GM12878 (cell line): Measurements from ENCODE around the gene IRF8. TPM values are rescaled to one million over a fixed set of nuclear protein-coding genes. Genes with fewer than 3 reads are reported as not detected.
"Not testable (repeated sequence)": the region's sequence is repeated elsewhere in the genome, so short reads cannot be mapped to it uniquely, and the experiment has no call there.

Experiments used
- ATAC-seq: fragments of 200-7000 bp; cut with Tn5 transposase; 3 replicates; pipeline ENCODE4 v1.9.1; 2020; ENCODE audit warnings: mild to moderate bottlenecking, moderate library complexity
- BruUV-seq: library from RNA; stranded (reverse); fragments of 400-500 nt; replicated peaks from 2 replicates; lab custom pipeline; 2021; lab: Mats Ljungman, UMichigan
- CTCF ChIA-PET: fragments of 300-600 bp; sonication (Branson Sonifier 250); formaldehyde crosslinking; extraction: SDS; loops from one replicate; lab custom pipeline; 2021; ENCODE audit warnings: inconsistent platforms; lab: Yijun Ruan, JAX
- POLR2A ChIA-PET: fragments of 350-600 bp; formaldehyde crosslinking; extraction: SDS; loops from one replicate; lab custom pipeline; 2021; ENCODE audit warnings: inconsistent platforms; lab: Charles Lee
- RAD21 ChIA-PET: fragments of 300-600 bp; sonication (Branson Sonifier 250); formaldehyde crosslinking; loops from one replicate; lab custom pipeline; 2023; ENCODE audit warnings: antibody characterized with exemption; ENCODE audit not compliant: unreplicated experiment; lab: Charles Lee
- SMC1A ChIA-PET: fragments of 300-600 bp; sonication (Branson Sonifier 250); formaldehyde crosslinking; loops from one replicate; lab custom pipeline; 2023; ENCODE audit not compliant: unreplicated experiment, uncharacterized antibody; lab: Charles Lee
- DNase-seq: peaks from one replicate; pipeline ENCODE4 v3.0.0-alpha.2; 2011; ENCODE audit warnings: low read depth, low spot score
- FAIRE-seq: peaks from 3 replicates; lab custom pipeline; 2011; peaks lifted over from hg19 to GRCh38; lab: Jason Lieb, UNC
- H2AFZ ChIP-seq: 2 replicates; pipeline ENCODE4 v1.6.0; 2011; ENCODE audit warnings: low read depth, low read length, control low read depth; ENCODE audit not compliant: control insufficient read depth
- H3K27ac ChIP-seq: 2 replicates; pipeline ENCODE4 v1.5.1; 2011; ENCODE audit warnings: control low read depth; ENCODE audit not compliant: control insufficient read depth, insufficient read depth
- H3K27me3 ChIP-seq, 2 experiments: replicated peaks in 1 of 2; 2 replicates each; pipeline versions ENCODE4 v1.6.0 to v1.6.1; 2011; ENCODE audit warnings: low read length in 1 of 2; ENCODE audit not compliant: control insufficient read depth in 2 of 2, insufficient read depth in 2 of 2
- H3K36me3 ChIP-seq, 2 experiments: 2 replicates each; pipeline ENCODE4 v1.5.1; 2011; ENCODE audit warnings: low read length in 1 of 2; ENCODE audit not compliant: control insufficient read depth in 2 of 2, insufficient read depth in 2 of 2
- H3K4me1 ChIP-seq: 2 replicates; pipeline ENCODE4 v1.6.1; 2011; ENCODE audit warnings: mild to moderate bottlenecking, low read length, moderate library complexity, mixed read lengths; ENCODE audit not compliant: control insufficient read depth, insufficient read depth
- H3K4me2 ChIP-seq: 2 replicates; pipeline ENCODE4 v1.6.0; 2011; ENCODE audit warnings: control low read depth; ENCODE audit not compliant: control insufficient read depth, insufficient read depth
- H3K4me3 ChIP-seq: fragments of 200-600 bp; sonication (generic); 2 replicates; pipeline ENCODE4 v1.5.1; 2016
- H3K79me2 ChIP-seq: 2 replicates; pipeline ENCODE4 v1.6.0; 2011; ENCODE audit warnings: low read length; ENCODE audit not compliant: control insufficient read depth, insufficient read depth
- H3K9ac ChIP-seq: 2 replicates; pipeline ENCODE4 v1.8.0; 2011; ENCODE audit warnings: low read length, control low read depth, mixed read lengths; ENCODE audit not compliant: control insufficient read depth, insufficient read depth
- H3K9me3 ChIP-seq: replicated peaks from 3 replicates; pipeline ENCODE4 v1.5.1; 2011; ENCODE audit warnings: mild to moderate bottlenecking, low read length; ENCODE audit not compliant: control insufficient read depth, insufficient read depth
- H4K20me1 ChIP-seq: 2 replicates; pipeline ENCODE4 v1.6.0; 2011; ENCODE audit not compliant: control insufficient read depth, insufficient read depth
- ASH2L ChIP-seq: fragments of 300-600, 200-600 bp; sonication (generic); IDR thresholded peaks from 2 replicates; pipeline ENCODE4 v1.6.1; 2017; ENCODE audit warnings: low read depth, mild to moderate bottlenecking, borderline replicate concordance
- CBX3 ChIP-seq: fragments of 200-600 bp; sonication (generic); IDR thresholded peaks from 2 replicates; pipeline ENCODE4 v1.6.1; 2016; ENCODE audit warnings: low read depth, borderline replicate concordance
- GATAD2B ChIP-seq: fragments of 450-650 bp; conservative IDR thresholded peaks from 2 replicates; pipeline ENCODE4 v1.6.1; 2017; ENCODE audit warnings: low read depth, mild to moderate bottlenecking, moderate library complexity
- LARP7 ChIP-seq: fragments of 450-650 bp; IDR thresholded peaks from 2 replicates; pipeline ENCODE4 v1.6.1; 2017; ENCODE audit warnings: mild to moderate bottlenecking
- NR2C2 ChIP-seq: IDR thresholded peaks from 2 replicates; pipeline ENCODE4 v1.6.1; 2011; ENCODE audit warnings: borderline replicate concordance, low read depth; ENCODE audit not compliant: control insufficient read depth, insufficient read length
- WGBS: methylation state at CpG from one replicate; pipeline ENCODE4 v1.1.6; 2016; ENCODE audit warnings: low lambda C conversion rate; ENCODE audit not compliant: insufficient replicate concordance, insufficient coverage; ENCODE audit errors: missing lambda C conversion rate; 5-methylcytosine and 5-hydroxymethylcytosine counted together
- in situ Hi-C: fragments of 300-500 bp; cut with MboI; formaldehyde crosslinking; loops from 9 replicates; pipeline ENCODE4 v1.14.3; 2018; ENCODE audit warnings: mixed read lengths
- intact Hi-C: fragments of 100-400 bp; cut with micrococcal nuclease; formaldehyde crosslinking; loops from one replicate; pipeline ENCODE4 v1.14.2; 2022; ENCODE audit not compliant: unreplicated experiment
- polyA plus RNA-seq, 11 experiments: library from polyadenylated mRNA; depleted of rRNA in 4 of 11; unstranded in 6 of 11; stranded (reverse) in 5 of 11; fragments of >200 nt; fragmentation: Nextera tagmentation in 4 of 11; fragmentation: Illumina TruSeq in 1 of 11; extraction: Ambion mirVana in 4 of 11; extraction: Trizol in 1 of 11; gene quantifications; 1 replicate in 1 of 11; 2 replicates in 10 of 11; pipeline versions ENCODE4 v1.2.1 to v1.2.3, GENCODE V29; 2011 to 2016; ENCODE audit warnings: inconsistent platforms in 2 of 11, missing spikeins in 2 of 11, low read depth in 1 of 11
- total RNA-seq, 4 experiments: library from RNA; depleted of rRNA in 3 of 4; stranded (reverse); fragments of >200 nt in 3 of 4; fragmentation: Illumina TruSeq in 1 of 4; extraction: Trizol in 1 of 4; gene quantifications; 2 replicates each; pipeline versions ENCODE4 v1.2.1 to v1.2.3, GENCODE V29; 2013 to 2021

The IRF8 gene
- total and polyA plus RNA-seq, 10 of the 15 experiments (the other 5 are each of a cell fraction or from before 2014, with no cell fraction given) = 17.1 to 237 (median 172) TPM

DNA sequence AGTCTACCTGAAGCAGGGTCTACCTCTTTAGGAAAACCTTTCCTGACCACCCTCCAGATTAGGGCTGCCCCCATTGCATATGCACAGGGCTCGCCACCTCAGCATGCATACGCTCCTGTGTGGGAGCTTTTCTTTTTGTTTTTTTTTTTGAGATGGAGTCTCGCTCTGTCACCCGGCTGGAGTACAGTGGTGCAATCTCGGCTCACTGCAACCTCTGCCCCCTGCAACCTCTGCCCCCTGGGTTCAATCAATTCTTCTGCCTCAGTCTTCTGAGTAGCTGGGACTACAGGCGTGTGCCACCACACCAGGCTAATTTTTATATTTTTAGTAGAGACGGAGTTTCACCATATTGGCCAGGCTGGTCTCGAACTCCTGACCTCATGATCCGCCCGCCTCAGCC is 43.7 kb downstream of the IRF8 start:
- POLR2A ChIA-PET = interaction anchor here (0.7 kb wide), 1 partner anchor 41 kb away, joined by 3 read pairs; no protein-coding TSS in a partner anchor

DNA sequence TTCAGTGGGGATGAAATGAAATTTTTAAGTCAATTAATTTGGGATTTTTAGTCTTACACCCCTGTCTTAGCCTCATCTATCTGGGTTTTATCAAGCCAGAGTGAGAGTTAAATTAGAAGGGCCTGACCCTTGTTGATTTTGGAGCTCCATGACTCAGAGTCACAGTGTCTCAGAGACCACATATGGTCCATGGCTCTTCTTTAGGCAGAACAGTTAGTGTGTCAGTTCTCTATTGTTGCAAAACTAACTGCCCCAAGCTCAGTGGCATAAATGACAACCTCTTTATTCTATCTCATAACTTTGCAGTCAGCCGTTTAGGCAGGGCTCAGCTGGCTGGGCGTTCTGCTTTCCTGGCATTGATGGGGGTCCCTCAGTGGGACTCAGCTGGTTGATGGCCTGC is 44.7 kb downstream of the IRF8 start:
- ChIA-PET POLR2A (interaction anchor here (1.1 kb wide), 1 partner anchor 8 kb away, joined by 3 read pairs; no protein-coding TSS in a partner anchor), CTCF (interaction anchor here (0.7 to 2.1 kb wide), 9 partner anchors 13 to 522 kb away, joined by 3 to 11 read pairs (median 4); partner anchors contain the start of gene IRF8)
- no peak overlapping the region for H3K4me2 ChIP-seq
- in situ Hi-C loops = no loop called here
- TF ChIP-seq CBX3 (no peak), GATAD2B (no peak), NR2C2 (no peak), ASH2L (no peak), LARP7 (no peak)
- TF ChIP-seq, all 136 proteins: peak for 0
- Histone ChIP-seq H3K9me3 (no peaks in the 10 kb centered on the region), H2AFZ (no peak overlapping the region), H3K9ac (no peak overlapping the region), H3K27ac (no peak overlapping the region), H3K4me3 (no peak overlapping the region), H3K79me2 (peaks cover 9% of the 10 kb centered on the region), H4K20me1 (no peaks in the 10 kb centered on the region), H3K36me3 (no peaks in the 10 kb centered on the region), H3K4me1 (peaks cover 48% of the 10 kb centered on the region), H3K27me3 (no peaks in the 10 kb centered on the region)
- WGBS = 100% methylated on average over 2 of the region's 2 CpGs
- no peak for ATAC-seq
- FAIRE-seq = no peak
- ChIA-PET SMC1A (interaction anchor here (0.8 to 5.0 kb wide), 10 partner anchors 8 to 122 kb away, joined by 4 to 45 read pairs (median 4); partner anchors contain the start of gene IRF8), RAD21 (interaction anchor here (0.8 to 5.4 kb wide), 6 partner anchors 9 to 122 kb away, joined by 3 to 36 read pairs (median 6); partner anchors contain the start of gene IRF8)
- DNase-seq = no peak
- no TSS peak for BruUV-seq
- intact Hi-C loops = no loop called here

More for the DNA sequence above, 43.7 kb downstream of the IRF8 start:
- H3K4me3 ChIP-seq, H2AFZ ChIP-seq, H3K79me2 ChIP-seq, H3K36me3 ChIP-seq, H3K27ac ChIP-seq, FAIRE-seq, ATAC-seq, BruUV-seq, H3K27me3 ChIP-seq, H3K9me3 ChIP-seq, intact Hi-C loops, H4K20me1 ChIP-seq, DNase-seq, in situ Hi-C loops, H3K4me2 ChIP-seq, H3K9ac ChIP-seq: not testable (repeated sequence)
- ChIA-PET SMC1A (interaction anchor here (0.8 to 1.6 kb wide), 2 partner anchors 20 to 33 kb away, joined by 4 read pairs; no protein-coding TSS in a partner anchor), CTCF (interaction anchor here (0.7 to 1.8 kb wide), 2 partner anchors 26 to 83 kb away, joined by 3 to 7 read pairs; no protein-coding TSS in a partner anchor), RAD21 (interaction anchor here (2.1 kb wide), 1 partner anchor 44 kb away, joined by 10 read pairs; no protein-coding TSS in a partner anchor)
- peaks cover 46% of the 10 kb centered on the region for H3K4me1 ChIP-seq
- WGBS = 91% methylated on average over 10 of the region's 10 CpGs
